ENCODE data around the gene LINS1.

- no peak for TF ChIP-seq CTCF (IDR thresholded peaks at IDR 0.05)
- TF ChIP-seq POLR2AphosphoS5 (IDR thresholded peaks at IDR 0.05) = no peak
Observed at GRCh38 chr15:100553468-100553867, 48.5 kb downstream of the LINS1 start.
